Left ventricle myocardium inferior (tissue), 1 donor: ENCODE results near the gene EEFSEC. TPM values are rescaled to one million over a fixed set of nuclear protein-coding genes. Genes with fewer than 3 reads are reported as not detected.

Experiments used
- DNase-seq: peaks from one replicate; pipeline ENCODE4 v3.0.0-alpha.2; 2020
- H3K27ac ChIP-seq: fragments of 200-600 bp; replicated peaks from 2 replicates; pipeline ENCODE4 v1.8.0; 2021
- H3K27me3 ChIP-seq: fragments of 200-600 bp; 2 replicates; pipeline ENCODE4 v1.8.0; 2021; ENCODE audit warnings: low read depth
- H3K36me3 ChIP-seq: fragments of 200-600 bp; 2 replicates; pipeline ENCODE4 v1.8.0; 2021
- H3K4me1 ChIP-seq: fragments of 200-600 bp; 2 replicates; pipeline ENCODE4 v1.8.0; 2021
- H3K4me3 ChIP-seq: fragments of 200-600 bp; 2 replicates; pipeline ENCODE4 v1.8.0; 2021; ENCODE audit warnings: mild to moderate bottlenecking, moderate library complexity
- H3K9me3 ChIP-seq: fragments of 200-600 bp; replicated peaks from 2 replicates; pipeline ENCODE4 v1.8.0; 2021
- intact Hi-C: fragments of 100-400 bp; cut with micrococcal nuclease; formaldehyde crosslinking; loops from one replicate; pipeline ENCODE4 v1.11.0; 2022
- total RNA-seq: library from RNA; stranded (reverse); fragmentation: NEBNext Ultra II Directional; extraction: Animal tissue kit (Norgen Biotek cat#: 25700); gene quantifications from one replicate; pipeline ENCODE4 v1.2.1, GENCODE V29; 2021
- TF ChIP-seq, protein P1 (sequence below): fragments of 200-600 bp; IDR thresholded peaks from 2 replicates; pipeline ENCODE4 v1.8.0; 2021; ENCODE audit warnings: antibody characterized with exemption, mild to moderate bottlenecking, borderline replicate concordance
- donor health status: DM: no; HTN: yes; CAD: no; lungs with severe emphysema.

The EEFSEC gene
- total RNA-seq, 1 donor from 2014 or later: 23.7 TPM

DNA sequence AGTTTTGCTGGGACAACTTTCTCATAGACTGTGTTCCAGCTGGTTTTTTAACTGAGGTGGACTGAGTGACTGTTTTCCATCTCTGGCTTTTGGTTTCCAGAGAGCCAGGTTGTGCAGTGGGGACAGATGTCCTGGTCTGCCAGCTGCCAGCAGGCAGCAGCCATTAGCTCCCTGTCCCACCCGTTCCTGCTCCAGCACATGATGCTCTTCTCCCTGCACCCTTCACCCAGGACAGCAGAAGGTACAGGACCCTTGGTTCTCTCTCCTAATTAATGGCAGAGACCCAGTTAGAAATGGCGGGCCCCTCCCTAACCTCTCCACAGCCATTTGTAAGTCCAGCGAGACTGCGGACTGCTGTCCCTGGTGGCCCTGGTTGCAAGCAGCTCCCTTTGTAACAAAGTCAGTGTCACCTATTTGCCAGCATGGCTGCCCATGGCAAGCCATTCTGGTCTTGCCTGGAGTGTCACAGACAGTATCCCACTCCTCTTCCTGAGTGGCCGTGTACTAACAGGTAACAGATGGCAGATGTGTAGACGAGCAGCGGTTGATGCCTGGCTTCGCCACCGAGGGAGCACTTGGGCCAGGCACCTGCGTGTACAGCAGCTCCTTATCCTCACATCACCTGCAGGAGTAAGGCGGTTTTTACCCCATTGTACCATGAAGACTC lies 165.1 kb downstream of the EEFSEC start:
- peaks cover 8% of the 10 kb centered on the region for H3K36me3 ChIP-seq
- TF ChIP-seq, protein P1, sequence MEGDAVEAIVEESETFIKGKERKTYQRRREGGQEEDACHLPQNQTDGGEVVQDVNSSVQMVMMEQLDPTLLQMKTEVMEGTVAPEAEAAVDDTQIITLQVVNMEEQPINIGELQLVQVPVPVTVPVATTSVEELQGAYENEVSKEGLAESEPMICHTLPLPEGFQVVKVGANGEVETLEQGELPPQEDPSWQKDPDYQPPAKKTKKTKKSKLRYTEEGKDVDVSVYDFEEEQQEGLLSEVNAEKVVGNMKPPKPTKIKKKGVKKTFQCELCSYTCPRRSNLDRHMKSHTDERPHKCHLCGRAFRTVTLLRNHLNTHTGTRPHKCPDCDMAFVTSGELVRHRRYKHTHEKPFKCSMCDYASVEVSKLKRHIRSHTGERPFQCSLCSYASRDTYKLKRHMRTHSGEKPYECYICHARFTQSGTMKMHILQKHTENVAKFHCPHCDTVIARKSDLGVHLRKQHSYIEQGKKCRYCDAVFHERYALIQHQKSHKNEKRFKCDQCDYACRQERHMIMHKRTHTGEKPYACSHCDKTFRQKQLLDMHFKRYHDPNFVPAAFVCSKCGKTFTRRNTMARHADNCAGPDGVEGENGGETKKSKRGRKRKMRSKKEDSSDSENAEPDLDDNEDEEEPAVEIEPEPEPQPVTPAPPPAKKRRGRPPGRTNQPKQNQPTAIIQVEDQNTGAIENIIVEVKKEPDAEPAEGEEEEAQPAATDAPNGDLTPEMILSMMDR: no peak
- H3K4me3 ChIP-seq: no peak overlapping the region
- H3K4me1 ChIP-seq: peaks cover 12% of the 10 kb centered on the region
- no peak for DNase-seq
- no peaks in the 10 kb centered on the region for H3K9me3 ChIP-seq
- intact Hi-C loops: loop anchor here (10.0 kb wide), 1 partner anchor 144 kb away; no protein-coding TSS in a partner anchor
- H3K27me3 ChIP-seq: no peaks in the 10 kb centered on the region
- H3K27ac ChIP-seq: no peak overlapping the region

DNA sequence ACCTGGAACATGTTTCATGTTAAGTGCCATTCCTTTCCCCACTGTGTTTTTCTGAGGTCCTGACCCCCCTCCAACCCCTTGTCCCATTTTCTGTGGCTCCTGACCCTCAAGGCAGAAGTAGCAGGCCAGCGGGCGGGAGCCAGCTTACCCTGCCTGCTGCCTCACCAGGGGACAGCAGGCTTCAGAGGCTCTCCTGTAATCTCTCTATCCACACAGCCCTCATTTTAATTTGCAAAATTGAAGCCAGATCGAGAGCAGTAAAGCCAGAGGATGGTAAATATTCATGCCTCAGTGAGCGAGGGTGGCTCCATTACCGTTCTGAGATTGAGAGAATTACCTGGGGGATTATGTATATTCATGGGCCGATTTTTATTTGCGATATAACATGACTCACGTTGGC lies 165.8 kb downstream of the EEFSEC start:
- H3K4me1 ChIP-seq: peaks cover 11% of the 10 kb centered on the region
- intact Hi-C loops: loop anchor here (10.0 kb wide), 1 partner anchor 144 kb away; no protein-coding TSS in a partner anchor

DNA sequence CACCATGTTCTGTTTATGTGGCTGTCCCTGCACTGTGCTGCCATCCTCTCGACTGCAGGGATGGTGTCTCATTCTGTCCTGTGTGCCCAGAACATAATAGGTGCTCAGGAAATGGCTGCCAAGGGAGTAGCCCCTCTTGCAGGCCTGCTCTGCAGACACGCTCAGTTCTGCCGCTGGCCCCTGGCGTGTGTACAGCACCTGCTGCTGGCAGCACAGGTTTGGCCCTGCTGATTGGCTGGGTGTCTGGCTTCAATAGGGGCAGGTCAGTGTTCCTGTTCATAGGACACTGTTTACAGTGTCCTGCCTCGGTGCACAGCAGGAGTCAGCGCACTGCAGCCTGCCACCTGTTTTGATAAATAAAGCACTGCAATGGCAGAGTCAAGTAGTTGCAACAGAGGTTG lies 166.5 kb downstream of the EEFSEC start:
- H3K36me3 ChIP-seq: peaks cover 8% of the 10 kb centered on the region
- no peak for DNase-seq
- no peak overlapping the region for H3K4me3 ChIP-seq
- intact Hi-C loops: loop anchor here (10.0 kb wide), 1 partner anchor 145 kb away; no protein-coding TSS in a partner anchor
- no peaks in the 10 kb centered on the region for H3K27me3 ChIP-seq
- peaks cover 9% of the 10 kb centered on the region for H3K4me1 ChIP-seq
- TF ChIP-seq, protein P1: no peak
- no peaks in the 10 kb centered on the region for H3K9me3 ChIP-seq
- H3K27ac ChIP-seq: no peak overlapping the region

More for the DNA sequence above, 165.8 kb downstream of the EEFSEC start:
- H3K4me3 ChIP-seq: no peak overlapping the region
- no peak for DNase-seq
- H3K36me3 ChIP-seq: peaks cover 8% of the 10 kb centered on the region
- TF ChIP-seq, protein P1: no peak
- no peaks in the 10 kb centered on the region for H3K27me3 ChIP-seq
- H3K27ac ChIP-seq: no peak overlapping the region
- no peaks in the 10 kb centered on the region for H3K9me3 ChIP-seq

DNA sequence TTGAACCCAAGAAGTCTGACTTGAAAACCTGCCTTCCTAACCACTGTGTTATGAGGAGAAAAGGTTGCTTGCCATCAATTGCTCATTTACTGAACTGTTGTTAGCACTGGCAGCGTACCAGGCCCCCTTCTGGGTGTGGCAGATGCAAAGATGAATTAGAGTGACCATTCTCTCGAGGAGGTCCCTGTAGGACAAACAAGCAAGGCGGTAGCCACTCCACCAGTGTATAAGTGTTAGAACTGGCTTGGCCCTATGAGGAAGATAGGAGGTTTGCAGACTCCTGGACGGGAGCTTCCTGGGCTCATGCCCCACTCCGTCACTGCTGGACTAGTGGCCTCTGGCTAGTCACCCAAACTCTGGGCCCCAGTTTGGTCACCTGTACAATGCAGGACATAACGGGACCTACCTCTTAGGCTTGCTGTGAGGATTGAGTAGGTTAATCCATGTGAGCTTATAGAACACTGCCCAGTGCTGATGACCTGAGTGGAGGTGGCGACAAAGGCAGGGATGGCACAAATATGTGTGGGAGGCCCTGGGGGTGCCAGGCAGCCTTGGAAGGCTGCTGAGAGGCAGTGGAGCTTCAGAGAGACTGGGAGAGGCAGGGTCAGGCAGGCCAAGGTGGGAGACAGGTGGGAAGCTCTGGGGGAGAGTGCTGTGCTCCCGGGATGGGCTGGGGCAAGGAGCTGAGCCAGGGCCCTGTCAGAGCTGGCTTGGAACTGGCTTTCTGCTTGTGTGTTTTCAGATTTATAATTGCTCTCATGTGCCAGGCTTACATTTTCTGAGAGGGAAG lies 167.5 kb downstream of the EEFSEC start:
- Histone ChIP-seq H3K9me3 (no peaks in the 10 kb centered on the region), H3K4me3 (no peak overlapping the region), H3K36me3 (peaks cover 8% of the 10 kb centered on the region), H3K4me1 (peaks cover 9% of the 10 kb centered on the region), H3K27ac (no peak overlapping the region), H3K27me3 (no peaks in the 10 kb centered on the region)
- intact Hi-C loops: no loop called here
- DNase-seq: no peak
- TF ChIP-seq, protein P1: no peak

DNA sequence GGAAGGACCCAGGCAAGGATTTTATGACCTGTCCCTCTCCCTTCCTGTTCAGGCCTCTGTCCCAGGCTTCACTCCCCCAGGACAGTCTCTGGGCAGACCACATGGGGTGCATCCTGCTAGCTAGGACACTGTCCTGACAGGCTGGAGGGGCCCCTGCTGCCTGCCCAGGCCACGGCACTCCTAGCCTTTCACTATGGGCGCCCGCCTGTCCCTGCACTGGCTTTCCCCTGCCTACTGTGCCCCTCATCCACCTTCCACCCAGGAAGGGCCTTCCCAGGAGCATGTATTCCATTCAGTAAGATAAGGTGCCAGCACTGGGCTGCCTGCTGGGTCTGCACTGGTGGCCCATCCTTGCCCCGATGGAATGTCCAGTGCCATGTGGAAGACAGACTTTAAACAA lies 168.1 kb downstream of the EEFSEC start:
- TF ChIP-seq, protein P1: no peak
- Histone ChIP-seq H3K27me3 (no peaks in the 10 kb centered on the region), H3K4me1 (peaks cover 9% of the 10 kb centered on the region), H3K4me3 (no peak overlapping the region), H3K27ac (no peak overlapping the region), H3K9me3 (no peaks in the 10 kb centered on the region), H3K36me3 (peaks cover 8% of the 10 kb centered on the region)
- DNase-seq: no peak
- intact Hi-C loops: no loop called here
